Measurements from ENCODE around the gene AMOTL2.

Gene AMOTL2

GRCh38 chr3:134407239-134407625 is 33.0 kb upstream of the AMOTL2 start:
- TF ChIP-seq REST (IDR thresholded peaks at IDR 0.05; ENCODE audit: low read depth), result no peak
- no peak for TF ChIP-seq USF1 (IDR thresholded peaks at IDR 0.05)
- TF ChIP-seq TAF1 (IDR thresholded peaks at IDR 0.05; ENCODE audit: low read depth), result no peak
- TF ChIP-seq EGR1 (IDR thresholded peaks at IDR 0.05), result no peak
- TF ChIP-seq CEBPB (IDR thresholded peaks at IDR 0.05), result no peak
- TF ChIP-seq NFIC (IDR thresholded peaks at IDR 0.05), result no peak
- TF ChIP-seq EP300 (IDR thresholded peaks at IDR 0.05; ENCODE audit: borderline replicate concordance), result no peak
- TF ChIP-seq MAX (IDR thresholded peaks at IDR 0.05), result no peak
- no peak for TF ChIP-seq FOXM1 (IDR thresholded peaks at IDR 0.05; ENCODE audit: borderline replicate concordance, low read depth)
- TF ChIP-seq CREB1 (IDR thresholded peaks at IDR 0.05; ENCODE audit: low read depth), result no peak
- TF ChIP-seq TEAD4 (IDR thresholded peaks at IDR 0.05), result no peak
- TF ChIP-seq ZBTB7A (IDR thresholded peaks at IDR 0.05; ENCODE audit: low read depth), result no peak
- no peak for TF ChIP-seq RAD21 (IDR thresholded peaks at IDR 0.05; ENCODE audit: low read depth)
- no peak for TF ChIP-seq TCF12 (IDR thresholded peaks at IDR 0.05; ENCODE audit: low read depth)
- no peak for TF ChIP-seq YY1 (IDR thresholded peaks at IDR 0.05; ENCODE audit: low read depth)

GRCh38 chr3:134406331-134407238 is 32.3 kb upstream of the AMOTL2 start:
- TF ChIP-seq USF1 (IDR thresholded peaks at IDR 0.05) (no peak), FOXM1 (IDR thresholded peaks at IDR 0.05; ENCODE audit: borderline replicate concordance, low read depth) (no peak), REST (IDR thresholded peaks at IDR 0.05; ENCODE audit: low read depth) (no peak), EGR1 (IDR thresholded peaks at IDR 0.05) (no peak), CEBPB (IDR thresholded peaks at IDR 0.05) (no peak), YY1 (IDR thresholded peaks at IDR 0.05; ENCODE audit: low read depth) (no peak), TCF12 (IDR thresholded peaks at IDR 0.05; ENCODE audit: low read depth) (no peak), TAF1 (IDR thresholded peaks at IDR 0.05; ENCODE audit: low read depth) (no peak), MAX (IDR thresholded peaks at IDR 0.05) (no peak), EP300 (IDR thresholded peaks at IDR 0.05; ENCODE audit: borderline replicate concordance) (no peak), TEAD4 (IDR thresholded peaks at IDR 0.05) (no peak), NFIC (IDR thresholded peaks at IDR 0.05) (no peak), RAD21 (IDR thresholded peaks at IDR 0.05; ENCODE audit: low read depth) (no peak), CREB1 (IDR thresholded peaks at IDR 0.05; ENCODE audit: low read depth) (no peak)

- TF ChIP-seq REST (IDR thresholded peaks at IDR 0.05; ENCODE audit: low read depth) (no peak), NFIC (IDR thresholded peaks at IDR 0.05) (no peak), FOXM1 (IDR thresholded peaks at IDR 0.05; ENCODE audit: borderline replicate concordance, low read depth) (no peak), TCF12 (IDR thresholded peaks at IDR 0.05; ENCODE audit: low read depth) (no peak)
These were observed 30.2 kb upstream of the AMOTL2 start for GRCh38 chr3:134404366-134404885.

- TF ChIP-seq ZBTB7A (IDR thresholded peaks at IDR 0.05; ENCODE audit: low read depth) (no peak), TEAD4 (IDR thresholded peaks at IDR 0.05) (no peak), REST (IDR thresholded peaks at IDR 0.05; ENCODE audit: low read depth) (no peak), USF1 (IDR thresholded peaks at IDR 0.05) (no peak), FOXM1 (IDR thresholded peaks at IDR 0.05; ENCODE audit: borderline replicate concordance, low read depth) (no peak), CREB1 (IDR thresholded peaks at IDR 0.05; ENCODE audit: low read depth) (no peak), NFIC (IDR thresholded peaks at IDR 0.05) (no peak), TAF1 (IDR thresholded peaks at IDR 0.05; ENCODE audit: low read depth) (no peak), TCF12 (IDR thresholded peaks at IDR 0.05; ENCODE audit: low read depth) (no peak), CEBPB (IDR thresholded peaks at IDR 0.05) (no peak), MAX (IDR thresholded peaks at IDR 0.05) (no peak), EGR1 (IDR thresholded peaks at IDR 0.05) (no peak), YY1 (IDR thresholded peaks at IDR 0.05; ENCODE audit: low read depth) (no peak), EP300 (IDR thresholded peaks at IDR 0.05; ENCODE audit: borderline replicate concordance) (no peak), RAD21 (IDR thresholded peaks at IDR 0.05; ENCODE audit: low read depth) (no peak)
These were observed 23.5 kb upstream of the AMOTL2 start for GRCh38 chr3:134397755-134398154.
